Mesenchymal stem cell (in vitro differentiated cells and primary cell): ENCODE results near the gene RHOXF2.
"Not testable (repeated sequence)": the region's sequence is repeated elsewhere in the genome, so short reads cannot be mapped to it uniquely, and the experiment has no call there.

Source experiments
- DNase-seq: peaks from one replicate; pipeline ENCODE4 v3.0.0-alpha.2; 2013
- H2AFZ ChIP-seq: one replicate; pipeline ENCODE4 v1.6.1; 2013; ENCODE audit warnings: low read depth, mild to moderate bottlenecking, control low read depth, inconsistent platforms, low read length, moderate library complexity
- H2AK5ac ChIP-seq: 2 replicates; pipeline ENCODE4 v1.6.1; 2013; ENCODE audit warnings: low read length, moderate library complexity, mild to moderate bottlenecking, inconsistent platforms; ENCODE audit not compliant: severe bottlenecking
- H2BK120ac ChIP-seq: one replicate; pipeline ENCODE4 v1.6.1; 2013; ENCODE audit warnings: low read depth, mild to moderate bottlenecking, inconsistent platforms, low read length, moderate library complexity
- H2BK12ac ChIP-seq, 2 experiments: one replicate each; pipeline ENCODE4 v1.6.1; 2013; ENCODE audit warnings: inconsistent platforms in 2 of 2, low read length in 2 of 2, mild to moderate bottlenecking in 2 of 2, moderate library complexity in 2 of 2, control low read depth in 1 of 2
- H2BK15ac ChIP-seq: one replicate; pipeline ENCODE4 v1.6.1; 2013; ENCODE audit warnings: mild to moderate bottlenecking, low read depth, inconsistent platforms; ENCODE audit not compliant: poor library complexity, severe bottlenecking
- H2BK5ac ChIP-seq: 2 replicates; pipeline ENCODE4 v1.6.1; 2013; ENCODE audit warnings: low read depth, mild to moderate bottlenecking, low read length, control low read depth, inconsistent platforms; ENCODE audit not compliant: poor library complexity, severe bottlenecking
- H3K14ac ChIP-seq, 2 experiments: one replicate each; pipeline ENCODE4 v1.6.1; 2013; ENCODE audit warnings: inconsistent platforms in 2 of 2, low read length in 2 of 2, control low read depth in 1 of 2, mild to moderate bottlenecking in 1 of 2, moderate library complexity in 1 of 2
- H3K18ac ChIP-seq, 2 experiments: one replicate each; pipeline ENCODE4 v1.6.1; 2013; ENCODE audit warnings: inconsistent platforms in 2 of 2, low read length in 2 of 2, control low read depth in 1 of 2, low read depth in 1 of 2, mild to moderate bottlenecking in 1 of 2
- H3K23ac ChIP-seq, 2 experiments: one replicate each; pipeline ENCODE4 v1.6.1; 2013; ENCODE audit warnings: inconsistent platforms in 2 of 2, low read length in 2 of 2, mild to moderate bottlenecking in 2 of 2, moderate library complexity in 2 of 2, control low read depth in 1 of 2
- H3K27ac ChIP-seq: 2 replicates; pipeline ENCODE4 v1.5.1; 2013; ENCODE audit warnings: mild to moderate bottlenecking, moderate library complexity, low read length, control low read depth, inconsistent platforms; ENCODE audit not compliant: poor library complexity, severe bottlenecking
- H3K27me3 ChIP-seq, 2 experiments: 2 replicates each; pipeline versions ENCODE4 v1.6.1 to v1.7.0; 2013; ENCODE audit warnings: low read length in 2 of 2, mild to moderate bottlenecking in 2 of 2, moderate library complexity in 2 of 2, control low read depth in 1 of 2, inconsistent platforms in 1 of 2; ENCODE audit not compliant: control insufficient read depth in 1 of 2, insufficient read depth in 1 of 2
- H3K36me3 ChIP-seq, 2 experiments: 2 replicates each; pipeline versions ENCODE4 v1.6.1 to v1.7.0; 2013; ENCODE audit warnings: low read length in 2 of 2, control low read depth in 1 of 2, inconsistent platforms in 1 of 2, low read depth in 1 of 2, mild to moderate bottlenecking in 1 of 2; ENCODE audit not compliant: insufficient read depth in 2 of 2, control insufficient read depth in 1 of 2
- H3K4ac ChIP-seq, 2 experiments: one replicate each; pipeline ENCODE4 v1.6.1; 2013; ENCODE audit warnings: inconsistent platforms in 2 of 2, low read length in 2 of 2, mild to moderate bottlenecking in 2 of 2, moderate library complexity in 2 of 2, control low read depth in 1 of 2, low read depth in 1 of 2
- H3K4me1 ChIP-seq: 2 replicates; pipeline ENCODE4 v1.6.1; 2013; ENCODE audit warnings: low read depth, low read length, control low read depth; ENCODE audit not compliant: control insufficient read depth, insufficient read depth
- H3K4me2 ChIP-seq: 2 replicates; pipeline ENCODE4 v1.6.1; 2013; ENCODE audit warnings: low read length, mild to moderate bottlenecking, inconsistent platforms; ENCODE audit not compliant: poor library complexity, severe bottlenecking
- H3K4me3 ChIP-seq, 2 experiments: 2 replicates each; pipeline versions ENCODE4 v1.5.1 to v1.7.0; 2013; ENCODE audit warnings: low read length in 2 of 2, mild to moderate bottlenecking in 2 of 2, control low read depth in 1 of 2, low read depth in 1 of 2; ENCODE audit not compliant: insufficient read depth in 1 of 2
- H3K79me1 ChIP-seq: replicated peaks from 2 replicates; pipeline ENCODE4 v1.6.1; 2013; ENCODE audit warnings: mild to moderate bottlenecking, control low read depth, low read length, inconsistent platforms; ENCODE audit not compliant: poor library complexity, severe bottlenecking
- H3K9ac ChIP-seq: 2 replicates; pipeline ENCODE4 v1.7.0; 2013; ENCODE audit warnings: mild to moderate bottlenecking, low read length, moderate library complexity
- H3K9me3 ChIP-seq: 2 replicates; pipeline ENCODE4 v1.7.0; 2013; ENCODE audit warnings: mild to moderate bottlenecking, low read length; ENCODE audit not compliant: control insufficient read depth
- H4K8ac ChIP-seq: one replicate; pipeline ENCODE4 v1.6.1; 2013; ENCODE audit warnings: inconsistent platforms, mild to moderate bottlenecking, low read length, moderate library complexity
- H4K91ac ChIP-seq: one replicate; pipeline ENCODE4 v1.6.1; 2013; ENCODE audit warnings: mild to moderate bottlenecking, low read length, inconsistent platforms
- WGBS: methylation state at CpG from one replicate; pipeline ENCODE4 v1.1.7; 2013; ENCODE audit warnings: mixed read lengths; 5-methylcytosine and 5-hydroxymethylcytosine counted together

Gene RHOXF2

DNA sequence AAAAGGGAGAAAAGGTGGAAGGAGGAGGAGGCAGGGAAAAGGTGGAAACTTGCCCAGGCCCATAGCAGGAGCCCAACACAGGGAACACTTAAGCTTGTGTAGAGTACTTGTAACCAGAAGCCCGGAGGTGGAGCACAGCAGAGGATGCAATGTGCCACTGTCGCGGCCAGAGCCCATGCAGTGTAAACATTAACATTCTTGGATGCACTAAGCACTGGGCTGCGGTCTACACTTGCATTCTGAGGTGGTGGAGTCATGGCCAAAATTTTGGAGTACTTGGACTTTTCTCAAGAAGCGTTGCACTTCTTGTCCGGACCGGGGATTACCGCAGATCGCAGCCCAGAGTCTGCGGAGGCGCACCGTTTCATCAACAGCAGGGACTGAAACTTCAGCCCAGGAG lies 38.2 kb upstream of the RHOXF2 start:
- Histone ChIP-seq H3K4me2 (no peak overlapping the region), H3K27ac (no peak overlapping the region), H3K9ac (no peak overlapping the region), H4K8ac (no peak overlapping the region), H3K79me1 (no peaks in the 10 kb centered on the region), H4K91ac (no peak overlapping the region), H3K23ac (no peak overlapping the region), H3K27me3 (peaks cover 0 to 8% of the 10 kb centered on the region in 2 experiments), H3K36me3 (no peaks in the 10 kb centered on the region), H2BK15ac (no peak overlapping the region), H3K4me1 (no peaks in the 10 kb centered on the region), H3K4ac (no peak overlapping the region), H3K9me3 (no peaks in the 10 kb centered on the region), H2BK5ac (no peak overlapping the region), H2AFZ (no peak overlapping the region), H2AK5ac (no peak overlapping the region), H3K4me3 (no peak overlapping the region), H3K18ac (no peak overlapping the region), H3K14ac (no peak overlapping the region), H2BK120ac (no peak overlapping the region), H2BK12ac (no peak overlapping the region)
- 40% methylated on average over 12 of the region's 12 CpGs for WGBS
- peak; percentile 60 for DNase-seq

DNA sequence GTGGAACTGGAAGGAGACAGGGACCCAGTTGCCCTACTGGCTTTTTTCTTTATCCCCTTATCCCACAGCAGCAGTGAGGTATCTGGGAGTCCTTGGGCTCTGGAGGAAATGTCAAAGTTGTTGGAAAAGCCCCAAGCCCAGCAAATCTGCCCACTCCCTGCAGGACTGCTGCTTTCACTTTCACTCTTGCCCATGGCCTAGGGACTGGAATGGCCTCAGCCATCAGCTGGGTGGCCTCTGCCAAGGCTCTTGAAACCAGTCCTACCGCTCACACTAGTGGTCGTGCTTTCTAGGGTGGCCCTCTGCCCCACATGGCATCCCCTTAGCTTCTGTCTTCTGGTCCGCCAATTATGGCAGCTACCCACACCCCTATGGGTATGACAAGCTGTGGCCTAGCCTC lies 33.0 kb upstream of the RHOXF2 start:
- Histone ChIP-seq H3K18ac (no peak overlapping the region), H3K14ac (no peak overlapping the region), H3K27me3 (peaks cover 0 to 6% of the 10 kb centered on the region in 2 experiments), H4K91ac (no peak overlapping the region), H3K79me1 (no peaks in the 10 kb centered on the region), H3K36me3 (no peaks in the 10 kb centered on the region), H3K4me3 (peak overlapping the region in 1 of 2 experiments; percentile 38), H2BK120ac (no peak overlapping the region), H3K9me3 (no peaks in the 10 kb centered on the region), H2BK5ac (no peak overlapping the region), H3K4me2 (no peak overlapping the region), H4K8ac (peak overlapping the region; percentile 28), H2AFZ (no peak overlapping the region), H3K9ac (peak overlapping the region; percentile 5), H3K23ac (no peak overlapping the region), H2BK15ac (no peak overlapping the region), H2AK5ac (no peak overlapping the region), H3K4ac (no peak overlapping the region), H2BK12ac (no peak overlapping the region), H3K27ac (no peak overlapping the region), H3K4me1 (no peaks in the 10 kb centered on the region)
- WGBS, result 94% methylated on average over 2 of the region's 3 CpGs
- peak; percentile 20 for DNase-seq

DNA sequence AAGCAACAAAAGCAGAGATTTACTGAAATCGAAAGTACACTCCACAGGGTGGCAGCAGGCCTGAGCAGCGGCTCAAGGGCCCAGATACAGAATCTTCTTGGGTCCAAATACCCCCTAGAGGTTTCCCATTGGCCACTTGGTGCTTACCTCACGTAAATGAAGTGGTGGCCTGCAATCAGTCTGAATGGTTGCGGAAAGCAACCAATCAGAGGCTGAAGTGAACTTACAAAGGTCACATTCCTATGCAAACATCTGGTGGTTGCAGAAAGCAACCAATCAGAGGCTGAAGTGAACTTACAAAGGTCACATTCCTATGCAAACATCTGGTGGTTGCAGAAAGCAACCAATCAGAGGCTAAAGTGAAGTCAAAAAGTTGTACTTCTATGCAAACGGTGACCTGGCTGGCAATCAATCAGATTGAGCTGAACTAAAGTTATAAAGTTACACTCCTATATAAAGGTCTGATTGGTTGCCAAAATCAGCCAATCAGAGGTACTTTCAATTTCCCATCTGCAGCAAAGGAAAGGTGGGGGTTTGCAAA lies 30.0 kb upstream of the RHOXF2 start:
- not testable (repeated sequence) for H3K27me3 ChIP-seq, H2BK12ac ChIP-seq, H2BK120ac ChIP-seq, H3K23ac ChIP-seq, H3K9ac ChIP-seq, H4K91ac ChIP-seq, H4K8ac ChIP-seq, H2AK5ac ChIP-seq, H3K79me1 ChIP-seq, H3K9me3 ChIP-seq, H2AFZ ChIP-seq, H2BK15ac ChIP-seq, H3K4me2 ChIP-seq, H3K4ac ChIP-seq, DNase-seq, H3K18ac ChIP-seq, H3K4me3 ChIP-seq, H3K36me3 ChIP-seq, H2BK5ac ChIP-seq, H3K14ac ChIP-seq, H3K4me1 ChIP-seq, H3K27ac ChIP-seq
- WGBS, result 88% methylated on average over 4 of the region's 5 CpGs

DNA sequence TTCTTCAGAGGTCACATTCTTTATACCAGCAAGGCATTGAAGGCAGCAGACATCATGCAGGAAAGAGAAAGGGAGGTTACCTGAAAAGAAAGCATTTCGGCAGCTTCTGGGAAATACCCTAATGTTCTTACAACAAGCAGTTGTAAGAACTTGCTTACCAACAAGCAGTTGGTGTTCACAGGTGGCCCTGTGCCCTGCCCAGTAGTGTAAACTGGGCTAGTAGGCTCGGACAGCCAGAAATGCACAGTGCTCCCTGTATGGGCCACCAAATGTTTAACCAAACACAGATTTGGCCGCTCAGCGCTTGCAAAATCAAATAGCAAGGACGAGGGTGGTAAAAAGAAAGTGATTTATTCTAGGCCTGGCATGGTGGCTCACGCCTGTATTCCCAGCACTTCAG lies 22.3 kb upstream of the RHOXF2 start:
- Histone ChIP-seq H3K9me3 (no peaks in the 10 kb centered on the region), H2BK12ac (no peak overlapping the region), H3K9ac (no peak overlapping the region), H3K36me3 (no peaks in the 10 kb centered on the region), H3K14ac (no peak overlapping the region), H2AK5ac (no peak overlapping the region), H3K23ac (no peak overlapping the region), H3K79me1 (no peaks in the 10 kb centered on the region), H2BK120ac (no peak overlapping the region), H2AFZ (no peak overlapping the region), H2BK5ac (no peak overlapping the region), H3K4me2 (no peak overlapping the region), H3K27ac (no peak overlapping the region), H3K27me3 (peaks cover 0 to 4% of the 10 kb centered on the region in 2 experiments), H3K18ac (no peak overlapping the region), H3K4me3 (no peak overlapping the region), H2BK15ac (no peak overlapping the region), H3K4me1 (no peaks in the 10 kb centered on the region), H4K91ac (no peak overlapping the region), H4K8ac (no peak overlapping the region), H3K4ac (no peak overlapping the region)
- WGBS, result 93% methylated on average over 5 of the region's 6 CpGs
- DNase-seq, result no peak
